CD4-positive, alpha-beta T cell treated with Interleukin-17A for 4 hours (primary cell): Measurements from ENCODE around the gene GRIFIN.
"Not testable (repeated sequence)": the region's sequence is repeated elsewhere in the genome, so short reads cannot be mapped to it uniquely, and the experiment has no call there.

Experiments
- DNase-seq: peaks from one replicate; pipeline ENCODE4 v3.0.0-alpha.2; 2020; ENCODE audit warnings: mixed read lengths

Gene GRIFIN

GRCh38 chr7:2477447-2478398 lies 1.5 kb upstream of the GRIFIN start:
- DNase-seq = peak; percentile 78

- no peak for DNase-seq
These were observed 713 bp upstream of the GRIFIN start for GRCh38 chr7:2476776-2477446.

GRCh38 chr7:2475678-2476015 lies 551 bp downstream of the GRIFIN start:
- no peak for DNase-seq

- DNase-seq = no peak
These were observed 1.2 kb downstream of the GRIFIN start for GRCh38 chr7:2474813-2475677.

- no peak for DNase-seq
These were observed 2.0 kb downstream of the GRIFIN start for GRCh38 chr7:2474224-2474623.

GRCh38 chr7:2473496-2474180 lies 2.6 kb downstream of the GRIFIN start:
- no peak for DNase-seq

- DNase-seq = no peak
These were observed 3.5 kb downstream of the GRIFIN start for GRCh38 chr7:2472739-2473138.

- DNase-seq = no peak
These were observed 4.8 kb downstream of the GRIFIN start for GRCh38 chr7:2471396-2471795.

- no peak for DNase-seq
These were observed 5.2 kb downstream of the GRIFIN start for GRCh38 chr7:2471022-2471329.

- DNase-seq = no peak
These were observed 5.8 kb downstream of the GRIFIN start for GRCh38 chr7:2470204-2471021.

- DNase-seq = not testable (repeated sequence)
These were observed 6.6 kb downstream of the GRIFIN start for GRCh38 chr7:2469460-2470203.

GRCh38 chr7:2468227-2468626 lies 8.0 kb downstream of the GRIFIN start:
- DNase-seq = no peak

GRCh38 chr7:2466675-2467074 lies 9.5 kb downstream of the GRIFIN start:
- no peak for DNase-seq

GRCh38 chr7:2465928-2466327 lies 10.3 kb downstream of the GRIFIN start:
- DNase-seq = no peak

GRCh38 chr7:2462731-2463130 lies 13.5 kb downstream of the GRIFIN start:
- no peak for DNase-seq

- DNase-seq = no peak
These were observed 14.8 kb downstream of the GRIFIN start for GRCh38 chr7:2461268-2462026.

- DNase-seq = no peak
These were observed 15.6 kb downstream of the GRIFIN start for GRCh38 chr7:2460641-2461040.

- DNase-seq = no peak
These were observed 16.0 kb downstream of the GRIFIN start for GRCh38 chr7:2460188-2460587.

GRCh38 chr7:2459674-2460073 lies 16.5 kb downstream of the GRIFIN start:
- no peak for DNase-seq

GRCh38 chr7:2453849-2454248 lies 22.3 kb downstream of the GRIFIN start:
- not testable (repeated sequence) for DNase-seq
